ENCODE results near the gene HYLS1. TPM values are rescaled to one million over a fixed set of nuclear protein-coding genes. Genes with fewer than 3 reads are reported as not detected.

The HYLS1 gene
- total RNA-seq, 2 donors from 2014 or later, result 5.6 to 8.2 TPM

DNA sequence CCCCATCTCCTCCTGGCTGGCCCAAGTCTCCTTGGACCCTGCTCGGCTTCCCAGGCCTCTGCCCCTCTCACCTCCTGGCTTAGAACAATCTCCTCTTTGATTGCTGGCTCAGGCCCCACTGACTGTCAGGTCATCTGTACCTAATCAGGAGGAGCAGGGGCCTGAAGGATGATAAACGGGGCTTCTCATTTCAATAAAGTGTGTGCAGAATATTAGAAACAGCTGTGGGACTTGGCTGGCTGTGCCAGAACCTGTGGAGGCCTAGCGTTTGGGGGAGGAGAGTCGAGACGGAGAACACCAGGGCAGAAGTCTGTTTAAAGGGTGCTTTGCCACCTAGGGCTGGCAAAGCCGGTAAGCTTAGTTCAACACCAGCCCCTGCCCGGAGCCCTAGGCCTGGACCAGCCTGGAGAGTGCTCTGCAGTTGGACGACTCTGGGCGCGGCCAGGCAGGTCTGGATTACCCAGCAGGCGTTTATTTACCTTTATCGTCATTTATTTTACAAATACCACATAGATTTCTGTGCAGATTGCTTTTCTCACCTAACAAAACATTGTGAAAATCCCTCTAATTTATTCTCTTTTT, 48.2 kb downstream of the HYLS1 start:
- Histone ChIP-seq H3K9ac (ENCODE audit: low read depth in 2 of 2, low read length in 2 of 2) (no peak overlapping the region), H3K27ac (no peak overlapping the region), H3K27me3 (no peaks in the 10 kb centered on the region), H3K4me3 (no peak overlapping the region), H3K4me1 (no peaks in the 10 kb centered on the region), H3K36me3 (no peaks in the 10 kb centered on the region), H3K9me3 (no peaks in the 10 kb centered on the region)
- TF ChIP-seq, protein P1, sequence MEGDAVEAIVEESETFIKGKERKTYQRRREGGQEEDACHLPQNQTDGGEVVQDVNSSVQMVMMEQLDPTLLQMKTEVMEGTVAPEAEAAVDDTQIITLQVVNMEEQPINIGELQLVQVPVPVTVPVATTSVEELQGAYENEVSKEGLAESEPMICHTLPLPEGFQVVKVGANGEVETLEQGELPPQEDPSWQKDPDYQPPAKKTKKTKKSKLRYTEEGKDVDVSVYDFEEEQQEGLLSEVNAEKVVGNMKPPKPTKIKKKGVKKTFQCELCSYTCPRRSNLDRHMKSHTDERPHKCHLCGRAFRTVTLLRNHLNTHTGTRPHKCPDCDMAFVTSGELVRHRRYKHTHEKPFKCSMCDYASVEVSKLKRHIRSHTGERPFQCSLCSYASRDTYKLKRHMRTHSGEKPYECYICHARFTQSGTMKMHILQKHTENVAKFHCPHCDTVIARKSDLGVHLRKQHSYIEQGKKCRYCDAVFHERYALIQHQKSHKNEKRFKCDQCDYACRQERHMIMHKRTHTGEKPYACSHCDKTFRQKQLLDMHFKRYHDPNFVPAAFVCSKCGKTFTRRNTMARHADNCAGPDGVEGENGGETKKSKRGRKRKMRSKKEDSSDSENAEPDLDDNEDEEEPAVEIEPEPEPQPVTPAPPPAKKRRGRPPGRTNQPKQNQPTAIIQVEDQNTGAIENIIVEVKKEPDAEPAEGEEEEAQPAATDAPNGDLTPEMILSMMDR (IDR thresholded peaks at IDR 0.05), result no peak
- intact Hi-C loops (cut with DNase I), result no loop called here
- no peak for DNase-seq

DNA sequence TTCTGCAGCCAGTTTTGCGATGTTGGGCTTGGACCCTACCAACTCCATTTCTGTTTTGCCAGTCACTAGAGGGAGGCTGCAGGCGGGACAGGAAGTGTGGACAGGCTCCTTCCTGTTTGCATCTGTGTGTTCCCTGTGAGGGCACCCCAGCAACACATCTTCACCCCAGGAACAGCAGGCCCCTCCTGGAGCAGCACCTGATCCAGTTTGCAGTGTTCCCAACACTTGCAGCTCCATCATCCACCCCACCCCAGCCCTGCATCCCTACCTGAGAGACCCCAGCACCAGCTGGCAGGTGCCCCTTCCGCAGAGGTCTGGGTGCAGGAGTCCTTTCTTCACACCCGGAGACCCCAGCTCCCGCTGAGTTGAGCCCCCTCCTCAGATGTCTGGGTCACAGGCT, 51.0 kb downstream of the HYLS1 start:
- Histone ChIP-seq H3K9ac (ENCODE audit: low read depth in 2 of 2, low read length in 2 of 2) (no peak overlapping the region), H3K4me3 (no peak overlapping the region), H3K27ac (no peak overlapping the region), H3K9me3 (no peaks in the 10 kb centered on the region), H3K4me1 (no peaks in the 10 kb centered on the region), H3K27me3 (no peaks in the 10 kb centered on the region), H3K36me3 (no peaks in the 10 kb centered on the region)
- TF ChIP-seq, protein P1 (IDR thresholded peaks at IDR 0.05), result no peak
- DNase-seq, result no peak
- intact Hi-C loops (cut with DNase I), result no loop called here

DNA sequence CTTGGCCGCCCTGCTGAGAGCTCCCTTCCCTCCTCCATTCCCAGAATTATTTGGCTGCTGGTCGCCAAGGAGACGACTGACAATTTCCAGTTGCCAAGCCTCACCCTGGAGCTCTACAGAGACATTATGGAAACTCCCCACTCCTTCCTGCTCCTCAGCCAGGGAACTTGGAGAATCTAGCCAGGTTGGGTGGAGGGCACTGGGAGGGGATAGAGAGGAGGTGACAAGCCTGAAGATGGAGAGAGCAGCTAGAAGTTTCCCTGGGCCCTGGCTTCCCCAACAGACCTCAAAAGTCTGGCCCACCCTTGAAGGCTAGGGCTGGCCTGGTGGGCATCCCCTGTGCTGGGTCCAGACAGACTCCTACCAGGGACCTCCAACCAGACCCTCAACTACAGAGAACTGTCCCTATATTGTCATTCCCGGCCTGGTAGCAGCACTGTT, 51.6 kb downstream of the HYLS1 start:
- H3K9ac ChIP-seq (ENCODE audit: low read depth in 2 of 2, low read length in 2 of 2), result no peak overlapping the region
- no peak for DNase-seq
- no peak overlapping the region for H3K4me3 ChIP-seq
- no peaks in the 10 kb centered on the region for H3K4me1 ChIP-seq
- no peak overlapping the region for H3K27ac ChIP-seq
- H3K9me3 ChIP-seq, result no peaks in the 10 kb centered on the region
- intact Hi-C loops (cut with DNase I), result no loop called here
- TF ChIP-seq, protein P1 (IDR thresholded peaks at IDR 0.05), result no peak
- no peaks in the 10 kb centered on the region for H3K27me3 ChIP-seq
- no peaks in the 10 kb centered on the region for H3K36me3 ChIP-seq

DNA sequence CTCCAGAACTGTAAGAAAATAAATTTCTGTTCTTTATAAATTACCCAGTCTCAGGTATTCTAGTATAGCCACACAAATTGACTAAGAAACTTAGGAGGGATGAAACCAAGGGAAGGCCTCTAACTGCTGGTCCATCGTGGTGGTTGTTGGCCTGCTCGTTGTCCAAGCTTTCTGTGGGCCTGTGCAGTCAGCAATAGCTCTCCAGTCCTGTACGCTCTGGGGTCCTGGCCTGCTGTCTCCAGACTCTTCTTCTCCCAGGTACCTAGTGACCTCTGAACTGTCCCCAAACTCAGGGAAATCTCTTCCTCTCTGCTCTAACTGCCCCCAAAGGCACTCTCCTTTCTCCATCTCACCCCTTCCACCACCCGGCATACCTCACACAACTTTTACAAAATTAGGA, 52.7 kb downstream of the HYLS1 start:
- TF ChIP-seq, protein P1 (IDR thresholded peaks at IDR 0.05), result no peak
- no peak overlapping the region for H3K9ac ChIP-seq (ENCODE audit: low read depth in 2 of 2, low read length in 2 of 2)
- intact Hi-C loops (cut with DNase I), result loop anchor here (5.0 kb wide), 2 partner anchors 122 to 252 kb away; partner anchors contain the start of gene CDON
- no peaks in the 10 kb centered on the region for H3K36me3 ChIP-seq
- no peak overlapping the region for H3K4me3 ChIP-seq
- no peaks in the 10 kb centered on the region for H3K27me3 ChIP-seq
- no peaks in the 10 kb centered on the region for H3K4me1 ChIP-seq
- DNase-seq, result no peak
- no peaks in the 10 kb centered on the region for H3K9me3 ChIP-seq
- H3K27ac ChIP-seq, result no peak overlapping the region

DNA sequence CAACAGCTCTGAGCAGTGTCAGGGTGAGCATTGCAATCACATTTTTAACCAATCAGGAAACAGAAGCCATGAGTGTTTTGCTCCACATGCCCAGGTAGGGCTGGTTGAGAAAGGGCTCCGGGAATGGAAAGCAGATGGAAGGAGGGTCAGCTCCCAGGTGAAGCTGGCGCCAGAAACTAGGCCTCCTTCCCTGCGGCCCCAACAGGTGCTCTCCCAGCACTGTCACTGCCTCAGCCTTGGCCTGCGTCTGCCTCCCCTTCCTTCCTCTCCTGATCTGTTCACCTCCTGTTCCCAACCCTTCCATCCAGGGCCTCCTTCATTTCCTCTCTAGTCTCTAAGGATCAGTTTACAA, 53.8 kb downstream of the HYLS1 start:
- no peak overlapping the region for H3K27ac ChIP-seq
- no peak for DNase-seq
- H3K27me3 ChIP-seq, result no peaks in the 10 kb centered on the region
- no peaks in the 10 kb centered on the region for H3K9me3 ChIP-seq
- TF ChIP-seq, protein P1 (IDR thresholded peaks at IDR 0.05), result no peak
- no peak overlapping the region for H3K9ac ChIP-seq (ENCODE audit: low read depth in 2 of 2, low read length in 2 of 2)
- intact Hi-C loops (cut with DNase I), result loop anchor here (5.0 kb wide), 2 partner anchors 121 to 251 kb away; partner anchors contain the start of gene CDON
- H3K36me3 ChIP-seq, result no peaks in the 10 kb centered on the region
- no peaks in the 10 kb centered on the region for H3K4me1 ChIP-seq
- no peak overlapping the region for H3K4me3 ChIP-seq
